ENCODE measurements around the gene OPCML. TPM values are rescaled to one million over a fixed set of nuclear protein-coding genes. Genes with fewer than 3 reads are reported as not detected.
A peak's percentile ranks its signal among the peaks of the same experiment; 100 is the strongest.

Gene OPCML
- polyA plus RNA-seq, 1 donor from 2014 or later = 11.6 TPM

GRCh38 chr11:132456751-132457328, 1075.5 kb downstream of the OPCML start:
- Histone ChIP-seq H3K4me3 (ENCODE audit: low read length) (peak overlapping the region; percentile 22), H3K9ac (ENCODE audit: low read length) (peak overlapping the region; percentile 18), H3F3A (ENCODE audit: insufficient read depth, low read length, poor library complexity, severe bottlenecking) (no peaks in the 10 kb centered on the region), H3K27me3 (ENCODE audit: insufficient read depth, low read depth, low read length) (no peaks in the 10 kb centered on the region), H3K79me2 (replicated peaks; ENCODE audit: insufficient read depth, low read length) (no peaks in the 10 kb centered on the region), H3K36me3 (ENCODE audit: insufficient read depth, low read length) (no peaks in the 10 kb centered on the region), H4K20me1 (ENCODE audit: insufficient read depth) (no peaks in the 10 kb centered on the region), H3K9me3 (ENCODE audit: low read length) (peaks cover 4% of the 10 kb centered on the region), H3K4me2 (ENCODE audit: low read length) (no peak overlapping the region), H3K27ac (ENCODE audit: low read length) (peak overlapping the region; percentile 55), H3K9me2 (ENCODE audit: insufficient read depth, low read length) (no peaks in the 10 kb centered on the region), H2AFZ (ENCODE audit: low read depth, low read length) (no peak overlapping the region)
- TF ChIP-seq EP300 (conservative IDR thresholded peaks at IDR 0.05; ENCODE audit: poor library complexity, severe bottlenecking) = peak; percentile 58
- TF ChIP-seq REST (IDR thresholded peaks at IDR 0.05; ENCODE audit: borderline replicate concordance) = no peak
- peak; percentile 48 for TF ChIP-seq POLR2AphosphoS5 (IDR thresholded peaks at IDR 0.05)
- TF ChIP-seq EZH2 (IDR thresholded peaks at IDR 0.05; ENCODE audit: borderline replicate concordance, insufficient read depth, low read length, poor library complexity, severe bottlenecking) = no peak

- Histone ChIP-seq H3K9me3 (ENCODE audit: low read length) (peaks cover 1% of the 10 kb centered on the region), H3K4me2 (ENCODE audit: low read length) (no peak overlapping the region), H3K4me3 (ENCODE audit: low read length) (no peak overlapping the region), H3K79me2 (replicated peaks; ENCODE audit: insufficient read depth, low read length) (no peaks in the 10 kb centered on the region), H2AFZ (ENCODE audit: low read depth, low read length) (no peak overlapping the region), H3K9ac (ENCODE audit: low read length) (no peak overlapping the region), H3K27ac (ENCODE audit: low read length) (no peak overlapping the region), H4K20me1 (ENCODE audit: insufficient read depth) (no peaks in the 10 kb centered on the region), H3F3A (ENCODE audit: insufficient read depth, low read length, poor library complexity, severe bottlenecking) (no peaks in the 10 kb centered on the region), H3K36me3 (ENCODE audit: insufficient read depth, low read length) (no peaks in the 10 kb centered on the region), H3K27me3 (ENCODE audit: insufficient read depth, low read depth, low read length) (no peaks in the 10 kb centered on the region), H3K9me2 (ENCODE audit: insufficient read depth, low read length) (no peaks in the 10 kb centered on the region)
- TF ChIP-seq MXI1 (conservative IDR thresholded peaks at IDR 0.05; ENCODE audit: poor library complexity, severe bottlenecking) (no peak), SMC3 (conservative IDR thresholded peaks at IDR 0.05; ENCODE audit: poor library complexity) (no peak), REST (IDR thresholded peaks at IDR 0.05; ENCODE audit: borderline replicate concordance) (no peak), TAF1 (IDR thresholded peaks at IDR 0.05; ENCODE audit: low read depth) (no peak), POLR2AphosphoS5 (IDR thresholded peaks at IDR 0.05) (no peak), EZH2 (IDR thresholded peaks at IDR 0.05; ENCODE audit: borderline replicate concordance, insufficient read depth, low read length, poor library complexity, severe bottlenecking) (no peak), RAD21 (conservative IDR thresholded peaks at IDR 0.05) (no peak), EP300 (conservative IDR thresholded peaks at IDR 0.05; ENCODE audit: poor library complexity, severe bottlenecking) (no peak)
- TF ChIP-seq, protein P1, sequence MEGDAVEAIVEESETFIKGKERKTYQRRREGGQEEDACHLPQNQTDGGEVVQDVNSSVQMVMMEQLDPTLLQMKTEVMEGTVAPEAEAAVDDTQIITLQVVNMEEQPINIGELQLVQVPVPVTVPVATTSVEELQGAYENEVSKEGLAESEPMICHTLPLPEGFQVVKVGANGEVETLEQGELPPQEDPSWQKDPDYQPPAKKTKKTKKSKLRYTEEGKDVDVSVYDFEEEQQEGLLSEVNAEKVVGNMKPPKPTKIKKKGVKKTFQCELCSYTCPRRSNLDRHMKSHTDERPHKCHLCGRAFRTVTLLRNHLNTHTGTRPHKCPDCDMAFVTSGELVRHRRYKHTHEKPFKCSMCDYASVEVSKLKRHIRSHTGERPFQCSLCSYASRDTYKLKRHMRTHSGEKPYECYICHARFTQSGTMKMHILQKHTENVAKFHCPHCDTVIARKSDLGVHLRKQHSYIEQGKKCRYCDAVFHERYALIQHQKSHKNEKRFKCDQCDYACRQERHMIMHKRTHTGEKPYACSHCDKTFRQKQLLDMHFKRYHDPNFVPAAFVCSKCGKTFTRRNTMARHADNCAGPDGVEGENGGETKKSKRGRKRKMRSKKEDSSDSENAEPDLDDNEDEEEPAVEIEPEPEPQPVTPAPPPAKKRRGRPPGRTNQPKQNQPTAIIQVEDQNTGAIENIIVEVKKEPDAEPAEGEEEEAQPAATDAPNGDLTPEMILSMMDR (IDR thresholded peaks at IDR 0.05; ENCODE audit: poor library complexity, severe bottlenecking) = no peak
These were observed 1077.3 kb downstream of the OPCML start for GRCh38 chr11:132455044-132455443.
